Right lobe of liver (tissue), 6 donors: ENCODE results near the gene BRAP. TPM values are rescaled to one million over a fixed set of nuclear protein-coding genes. Genes with fewer than 3 reads are reported as not detected.
A peak's percentile ranks its signal among the peaks of the same experiment; 100 is the strongest.
"Not testable (repeated sequence)": the region's sequence is repeated elsewhere in the genome, so short reads cannot be mapped to it uniquely, and the experiment has no call there.

Experiments used
- ATAC-seq, 4 donors: fragments of 200-7000 bp; cut with Tn5 transposase; one replicate each; pipeline ENCODE4 v1.9.1; 2020; ENCODE audit warnings: mild to moderate bottlenecking in 4 of 4, moderate library complexity in 4 of 4
- DNase-seq, 3 donors: peaks; one replicate each; pipeline ENCODE4 v3.0.0-alpha.2; 2020
- H3K27ac ChIP-seq, 3 donors: fragments of 200-600 bp; one replicate each; pipeline ENCODE4 v1.8.0; 2022
- H3K27me3 ChIP-seq, 2 donors: fragments of 200-600 bp; one replicate each; pipeline ENCODE4 v1.8.0; 2022
- H3K36me3 ChIP-seq, 4 donors: fragments of 200-600 bp; sonication (generic) in 1 of 4; one replicate each; pipeline versions ENCODE4 v1.5.1 to v1.8.0; 2017 to 2022; ENCODE audit warnings: control low read depth in 1 of 4
- H3K4me1 ChIP-seq, 4 donors: fragments of 200-600 bp; sonication (generic) in 1 of 4; one replicate each; pipeline versions ENCODE4 v1.5.1 to v1.8.0; 2017 to 2022; ENCODE audit warnings: control low read depth in 1 of 4
- H3K4me3 ChIP-seq, 3 donors: fragments of 200-600 bp; one replicate each; pipeline ENCODE4 v1.8.0; 2022
- H3K9me3 ChIP-seq, 4 donors: fragments of 200-600 bp; sonication (generic) in 1 of 4; one replicate each; pipeline versions ENCODE4 v1.5.1 to v1.8.0; 2017 to 2022; ENCODE audit warnings: control low read depth in 1 of 4
- POLR2A ChIP-seq: fragments of 450-650 bp; IDR thresholded peaks from one replicate; pipeline ENCODE4 v1.6.1; 2017; ENCODE audit warnings: antibody characterized with exemption, mild to moderate bottlenecking
- WGBS: methylation state at CpG from one replicate; pipeline ENCODE4 v1.1.6; 2018; ENCODE audit warnings: low coverage, low lambda C conversion rate; ENCODE audit not compliant: insufficient coverage; ENCODE audit errors: missing lambda C conversion rate; 5-methylcytosine and 5-hydroxymethylcytosine counted together
- intact Hi-C, 2 donors: fragments of 100-400 bp; cut with DNase I; formaldehyde crosslinking; loops; one replicate each; pipeline versions ENCODE4 v1.11.2 to v1.14.1; 2022
- total RNA-seq, 6 experiments: library from RNA; depleted of rRNA in 2 of 6; stranded (reverse); fragments of >200 nt in 2 of 6; fragmentation: NEBNext Ultra II Directional in 3 of 6; extraction: Animal tissue kit (Norgen Biotek cat#: 25700) in 3 of 6; gene quantifications; one replicate each; pipeline versions ENCODE4 v1.1.0 to v1.2.4, GENCODE V29; 2016 to 2023
- TF ChIP-seq, protein P1 (sequence below), 4 donors: fragments of 200-600 bp in 3 of 4; fragments of 450-650 bp in 1 of 4; IDR thresholded peaks; one replicate each; pipeline versions ENCODE4 v1.5.1 to v1.8.0; 2016 to 2022; ENCODE audit warnings: antibody characterized with exemption in 4 of 4, mild to moderate bottlenecking in 2 of 4
- donor health status: DM: no; HTN: yes; CAD: no.
- donor health status: DM: no; HTN: no; CAD: no.
- donor health status: DM: no; HTN: no; CAD: no.
- donor health status: DM: no; HTN: yes; CAD: no.
- donor health status: DM: no; HTN: yes; CAD: no.

The BRAP gene
- total RNA-seq, 6 experiments from 2014 or later = 5.3 to 8.1 (median 7.5) TPM

DNA sequence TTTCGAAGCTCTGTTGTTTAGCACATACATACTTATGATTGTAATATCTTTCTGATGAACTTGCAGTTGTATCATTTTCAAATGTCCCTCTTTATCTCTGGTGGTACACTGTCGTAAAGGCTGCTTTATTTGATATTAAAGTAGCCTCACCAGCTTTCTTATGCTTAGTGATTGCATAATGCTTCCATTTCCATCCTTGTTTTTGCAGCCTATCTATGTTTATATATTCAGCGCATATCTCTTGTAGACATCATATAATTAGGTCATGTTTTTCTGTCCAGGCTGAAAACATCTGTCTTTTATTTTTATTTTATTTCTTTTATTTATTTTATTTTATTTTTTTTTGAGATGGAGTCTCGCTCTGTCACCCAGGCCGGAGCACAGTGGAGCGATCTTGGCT lies 34.7 kb upstream of the BRAP start:
- intact Hi-C loops = no loop called here
- Histone ChIP-seq H3K4me1 (no peaks in the 10 kb centered on the region), H3K9me3 (no peaks in the 10 kb centered on the region), H3K27ac (no peak overlapping the region), H3K27me3 (no peaks in the 10 kb centered on the region), H3K4me3 (no peak overlapping the region), H3K36me3 (peaks cover 0 to 42% (median 12%) of the 10 kb centered on the region in 4 donors)
- WGBS = 85% methylated on average over 6 of the region's 6 CpGs
- TF ChIP-seq POLR2A = no peak
- TF ChIP-seq, protein P1, sequence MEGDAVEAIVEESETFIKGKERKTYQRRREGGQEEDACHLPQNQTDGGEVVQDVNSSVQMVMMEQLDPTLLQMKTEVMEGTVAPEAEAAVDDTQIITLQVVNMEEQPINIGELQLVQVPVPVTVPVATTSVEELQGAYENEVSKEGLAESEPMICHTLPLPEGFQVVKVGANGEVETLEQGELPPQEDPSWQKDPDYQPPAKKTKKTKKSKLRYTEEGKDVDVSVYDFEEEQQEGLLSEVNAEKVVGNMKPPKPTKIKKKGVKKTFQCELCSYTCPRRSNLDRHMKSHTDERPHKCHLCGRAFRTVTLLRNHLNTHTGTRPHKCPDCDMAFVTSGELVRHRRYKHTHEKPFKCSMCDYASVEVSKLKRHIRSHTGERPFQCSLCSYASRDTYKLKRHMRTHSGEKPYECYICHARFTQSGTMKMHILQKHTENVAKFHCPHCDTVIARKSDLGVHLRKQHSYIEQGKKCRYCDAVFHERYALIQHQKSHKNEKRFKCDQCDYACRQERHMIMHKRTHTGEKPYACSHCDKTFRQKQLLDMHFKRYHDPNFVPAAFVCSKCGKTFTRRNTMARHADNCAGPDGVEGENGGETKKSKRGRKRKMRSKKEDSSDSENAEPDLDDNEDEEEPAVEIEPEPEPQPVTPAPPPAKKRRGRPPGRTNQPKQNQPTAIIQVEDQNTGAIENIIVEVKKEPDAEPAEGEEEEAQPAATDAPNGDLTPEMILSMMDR (IDR thresholded peaks at IDR 0.05) = no peak
- DNase-seq (no peak), ATAC-seq (no peak)

DNA sequence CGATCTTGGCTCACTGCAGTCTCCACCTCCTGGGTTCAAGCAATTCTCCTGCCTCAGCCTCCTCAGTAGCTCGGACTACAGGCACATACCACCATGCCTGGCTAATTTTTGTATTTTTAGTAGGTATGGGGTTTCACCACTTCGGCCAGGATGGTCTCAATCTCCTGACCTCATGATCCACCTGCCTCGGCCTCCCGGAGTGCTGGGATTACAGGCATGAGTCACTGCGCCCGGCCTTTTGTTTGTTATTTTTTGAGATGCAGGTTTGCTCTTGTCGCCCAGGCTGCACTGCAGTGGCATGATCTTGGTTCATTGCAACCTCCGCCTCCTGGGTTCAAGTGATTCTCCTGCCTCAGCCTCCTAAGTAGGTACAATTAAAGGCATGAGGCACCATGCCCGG lies 33.6 kb upstream of the BRAP start:
- peaks cover 0 to 48% (median 13%) of the 10 kb centered on the region in 4 donors for H3K36me3 ChIP-seq
- 89% methylated on average over 8 of the region's 10 CpGs for WGBS

DNA sequence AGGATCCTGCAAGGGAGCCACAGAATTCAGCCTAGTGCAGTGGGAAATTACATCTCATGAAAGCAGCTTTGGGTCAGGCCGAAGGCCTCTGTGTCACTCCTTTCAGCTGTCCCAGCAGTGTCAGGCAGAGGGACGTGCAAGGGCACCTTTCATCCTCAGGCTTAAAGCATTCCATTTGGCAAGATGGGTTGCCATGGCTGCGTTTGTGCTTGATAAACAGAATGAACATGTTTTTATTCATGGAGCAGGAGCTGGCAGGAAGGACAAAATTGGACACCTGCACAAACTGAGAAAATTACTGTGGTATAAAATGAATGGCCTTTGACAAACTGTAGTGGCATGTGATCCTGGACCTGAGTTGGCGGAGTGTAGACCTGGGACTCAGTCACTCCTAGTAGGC lies 29.5 kb upstream of the BRAP start:
- intact Hi-C loops = no loop called here
- H3K4me3 ChIP-seq = no peak overlapping the region
- 67% methylated on average over 3 of the region's 4 CpGs for WGBS
- no peak overlapping the region for H3K27ac ChIP-seq
- TF ChIP-seq, protein P1 (IDR thresholded peaks at IDR 0.05) = no peak
- no peak for TF ChIP-seq POLR2A
- DNase-seq (no peak), ATAC-seq (no peak)
- H3K36me3 ChIP-seq = peaks cover 0 to 63% (median 18%) of the 10 kb centered on the region in 4 donors
- no peaks in the 10 kb centered on the region for H3K9me3 ChIP-seq
- H3K4me1 ChIP-seq = no peaks in the 10 kb centered on the region
- no peaks in the 10 kb centered on the region for H3K27me3 ChIP-seq

More for the DNA sequence above, 33.6 kb upstream of the BRAP start:
- H3K4me1 ChIP-seq, intact Hi-C loops, H3K9me3 ChIP-seq, H3K4me3 ChIP-seq, H3K27ac ChIP-seq, H3K27me3 ChIP-seq, ATAC-seq: not testable (repeated sequence)
- peak in 1 of 3 donors; percentile 23 for DNase-seq

DNA sequence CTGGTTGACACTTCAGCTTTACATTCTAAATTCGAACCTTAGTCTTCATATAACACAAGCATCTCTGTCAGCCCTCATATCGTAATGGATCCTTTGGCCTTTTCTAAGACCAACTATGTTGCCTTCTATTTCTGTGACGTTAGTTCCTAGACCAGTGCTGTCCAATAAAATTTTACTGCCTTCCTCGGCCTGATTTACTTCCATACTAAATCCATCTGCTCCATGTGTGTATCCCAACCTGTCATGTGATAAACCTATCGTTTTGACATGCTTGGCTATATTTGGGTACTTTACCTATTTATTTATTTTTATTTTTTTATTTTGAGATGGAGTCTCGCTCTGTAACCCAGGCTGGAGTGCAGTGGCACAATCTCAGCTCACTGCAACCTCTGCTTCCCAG lies 20.4 kb upstream of the BRAP start:
- peaks cover 0 to 53% (median 17%) of the 10 kb centered on the region in 4 donors for H3K36me3 ChIP-seq
- 89% methylated on average over 6 of the region's 6 CpGs for WGBS
- intact Hi-C loops = no loop called here

DNA sequence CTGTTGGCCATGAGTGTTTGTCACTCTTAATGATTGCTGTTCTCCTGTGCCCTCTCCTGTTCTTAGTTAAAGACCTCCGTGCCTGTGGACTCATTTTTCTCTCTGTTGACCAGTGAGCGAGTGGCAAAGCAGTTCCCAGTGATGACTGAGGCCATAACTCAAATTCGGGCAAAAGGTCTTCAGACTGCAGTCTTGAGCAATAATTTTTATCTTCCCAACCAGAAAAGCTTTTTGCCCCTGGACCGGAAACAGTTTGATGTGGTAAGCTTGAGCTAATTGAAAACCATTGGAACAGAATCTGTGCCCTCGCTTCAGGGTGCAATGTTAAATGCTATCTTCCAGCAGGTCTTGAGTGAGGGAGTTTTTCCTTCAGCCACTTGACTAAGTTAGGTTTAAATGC lies 19.9 kb upstream of the BRAP start:
- H3K27me3 ChIP-seq = no peaks in the 10 kb centered on the region
- no peaks in the 10 kb centered on the region for H3K9me3 ChIP-seq
- WGBS = 21% methylated on average over 5 of the region's 5 CpGs
- peak; percentile 30 for TF ChIP-seq POLR2A
- TF ChIP-seq, protein P1 (IDR thresholded peaks at IDR 0.05) = no peak
- peak overlapping the region in 1 of 3 donors; percentile 47 for H3K27ac ChIP-seq
- H3K36me3 ChIP-seq = peaks cover 0 to 51% (median 15%) of the 10 kb centered on the region in 4 donors
- ATAC-seq = peak; percentile 78 to 91 (median 86)
- intact Hi-C loops = no loop called here
- DNase-seq = peak in 1 of 3 donors; percentile 62
- peaks cover 0 to 14% (median 6%) of the 10 kb centered on the region in 4 donors for H3K4me1 ChIP-seq
- H3K4me3 ChIP-seq = no peak overlapping the region

More for the DNA sequence above, 20.4 kb upstream of the BRAP start:
- no peaks in the 10 kb centered on the region for H3K27me3 ChIP-seq
- DNase-seq (no peak), ATAC-seq (no peak)
- no peak for TF ChIP-seq POLR2A
- TF ChIP-seq, protein P1 (IDR thresholded peaks at IDR 0.05) = no peak
- no peaks in the 10 kb centered on the region for H3K9me3 ChIP-seq
- H3K4me3 ChIP-seq = no peak overlapping the region
- H3K4me1 ChIP-seq = peaks cover 0 to 14% (median 6%) of the 10 kb centered on the region in 4 donors
- H3K27ac ChIP-seq = no peak overlapping the region
